WTC11 (cell line): ENCODE results near the gene RSBN1L. TPM values are rescaled to one million over a fixed set of nuclear protein-coding genes. Genes with fewer than 3 reads are reported as not detected.
A peak's percentile ranks its signal among the peaks of the same experiment; 100 is the strongest.

Source experiments
- ATAC-seq: fragments of 200-7000 bp; cut with Tn5 transposase; 2 replicates; pipeline ENCODE4 v1.10.0; 2021; ENCODE audit warnings: mild to moderate bottlenecking, moderate library complexity
- CTCF ChIA-PET: fragments of 300-600 bp; sonication (Branson Sonifier 250); formaldehyde crosslinking; loops from one replicate; lab custom pipeline; 2021; ENCODE audit warnings: antibody characterized with exemption; lab: Charles Lee
- POLR2A ChIA-PET: fragments of 350-600 bp; sonication (Branson Sonifier 250); formaldehyde crosslinking; loops from one replicate; lab custom pipeline; 2021; ENCODE audit warnings: antibody characterized with exemption; lab: Charles Lee
- DNase-seq: peaks from one replicate; pipeline ENCODE4 v3.0.0; 2021; ENCODE audit warnings: low spot score
- H3K27ac Mint-ChIP-seq: 2 replicates; pipeline ENCODE4 v1.8.0; 2021; ENCODE audit warnings: mixed read lengths
- H3K27me3 Mint-ChIP-seq: 2 replicates; pipeline ENCODE4 v1.8.0; 2021; ENCODE audit warnings: low read depth, mild to moderate bottlenecking, moderate library complexity, mixed read lengths
- H3K36me3 Mint-ChIP-seq: 2 replicates; pipeline ENCODE4 v1.8.0; 2021; ENCODE audit warnings: mixed read lengths
- H3K4me1 Mint-ChIP-seq: 2 replicates; pipeline ENCODE4 v1.8.0; 2022; ENCODE audit warnings: mixed read lengths
- H3K4me3 Mint-ChIP-seq: 2 replicates; pipeline ENCODE4 v1.8.0; 2021; ENCODE audit warnings: mild to moderate bottlenecking, moderate library complexity, mixed read lengths
- H3K9me3 Mint-ChIP-seq: 2 replicates; pipeline ENCODE4 v1.8.0; 2021; ENCODE audit warnings: mixed read lengths
- CDX4 ChIP-seq: fragments of 250-450 bp; sonication (Bioruptor Pico); IDR thresholded peaks from 2 replicates; pipeline ENCODE4 v1.9.0; 2021; ENCODE audit warnings: moderate library complexity, mild to moderate bottlenecking, inconsistent platforms, borderline replicate concordance
- E2F5 ChIP-seq: sonication (generic); formaldehyde crosslinking; IDR thresholded peaks from 2 replicates; pipeline ENCODE4 v1.8.1; 2022; ENCODE audit warnings: mild to moderate bottlenecking, moderate library complexity, missing genetic modification reagents
- ELF4 ChIP-seq: sonication (generic); formaldehyde crosslinking; IDR thresholded peaks from 2 replicates; pipeline ENCODE4 v1.8.1; 2022; ENCODE audit warnings: low read depth, mild to moderate bottlenecking, moderate library complexity, missing genetic modification reagents
- ERG ChIP-seq: fragments of 250-450 bp; sonication (Bioruptor Pico); IDR thresholded peaks from 2 replicates; pipeline ENCODE4 v1.8.0; 2021; ENCODE audit warnings: mild to moderate bottlenecking
- ETV6 ChIP-seq: sonication (generic); formaldehyde crosslinking; IDR thresholded peaks from 2 replicates; pipeline ENCODE4 v1.8.1; 2022; ENCODE audit warnings: mild to moderate bottlenecking, missing genetic modification reagents
- GRHL2 ChIP-seq: fragments of 250-450 bp; sonication (Bioruptor Pico); IDR thresholded peaks from 2 replicates; pipeline ENCODE4 v1.8.0; 2022; ENCODE audit warnings: mild to moderate bottlenecking, moderate library complexity; ENCODE audit not compliant: insufficient replicate concordance, severe bottlenecking
- HMGXB4 ChIP-seq: sonication (generic); formaldehyde crosslinking; IDR thresholded peaks from 2 replicates; pipeline ENCODE4 v1.8.1; 2023; ENCODE audit warnings: mild to moderate bottlenecking, moderate library complexity, missing genetic modification reagents
- IRF1 ChIP-seq: sonication (generic); formaldehyde crosslinking; IDR thresholded peaks from 2 replicates; pipeline ENCODE4 v1.8.0; 2023; ENCODE audit warnings: missing genetic modification reagents
- IRF2 ChIP-seq: sonication (generic); formaldehyde crosslinking; IDR thresholded peaks from 2 replicates; pipeline ENCODE4 v1.8.0; 2022; ENCODE audit warnings: low read depth, missing genetic modification reagents, borderline replicate concordance
- JUN ChIP-seq: sonication (generic); formaldehyde crosslinking; IDR thresholded peaks from 2 replicates; pipeline ENCODE4 v1.8.0; 2023; ENCODE audit warnings: mild to moderate bottlenecking, missing genetic modification reagents
- NFATC4 ChIP-seq: fragments of 250-450 bp; sonication (Bioruptor Pico); IDR thresholded peaks from 2 replicates; pipeline ENCODE4 v1.9.0; 2021; ENCODE audit warnings: mild to moderate bottlenecking
- NFYB ChIP-seq: sonication (generic); formaldehyde crosslinking; conservative IDR thresholded peaks from 2 replicates; pipeline ENCODE4 v1.8.0; 2022; ENCODE audit warnings: low read depth, missing genetic modification reagents
- NR1H2 ChIP-seq: sonication (generic); formaldehyde crosslinking; IDR thresholded peaks from 2 replicates; pipeline ENCODE4 v1.9.0; 2021; ENCODE audit warnings: mild to moderate bottlenecking, moderate library complexity, missing genetic modification reagents
- RORB ChIP-seq: fragments of 250-450 bp; sonication (Bioruptor Pico); IDR thresholded peaks from 2 replicates; pipeline ENCODE4 v1.9.0; 2021; ENCODE audit warnings: mild to moderate bottlenecking
- SMAD3 ChIP-seq: sonication (generic); formaldehyde crosslinking; IDR thresholded peaks from 2 replicates; pipeline ENCODE4 v1.8.0; 2022; ENCODE audit warnings: missing genetic modification reagents, mild to moderate bottlenecking, borderline replicate concordance
- SMAD4 ChIP-seq: sonication (generic); formaldehyde crosslinking; IDR thresholded peaks from 2 replicates; pipeline ENCODE4 v1.8.0; 2022; ENCODE audit warnings: mild to moderate bottlenecking, missing genetic modification reagents
- ZNF416 ChIP-seq: fragments of 250-450 bp; sonication (Bioruptor Pico); IDR thresholded peaks from 2 replicates; pipeline ENCODE4 v1.9.0; 2021; ENCODE audit warnings: mild to moderate bottlenecking, inconsistent platforms
- ZNF423 ChIP-seq: fragments of 250-450 bp; sonication (Bioruptor Pico); IDR thresholded peaks from 2 replicates; pipeline ENCODE4 v2.1.2; 2022; ENCODE audit warnings: mild to moderate bottlenecking, moderate library complexity
- total RNA-seq: library from RNA; stranded (reverse); gene quantifications from 3 replicates; pipeline ENCODE4 v1.2.3, GENCODE V29; 2021
- TF ChIP-seq, protein P1 (sequence below): sonication (generic); formaldehyde crosslinking; IDR thresholded peaks from 2 replicates; pipeline ENCODE4 v1.8.1; 2022; ENCODE audit warnings: missing genetic modification reagents, borderline replicate concordance
- TF ChIP-seq, protein P2 (sequence below): sonication (generic); formaldehyde crosslinking; IDR thresholded peaks from 2 replicates; pipeline ENCODE4 v1.8.0; 2022; ENCODE audit warnings: missing genetic modification reagents

RSBN1L gene
- total RNA-seq, 1 experiment from 2014 or later = 16.8 TPM

- peaks cover 7% of the 10 kb centered on the region; the same call in 1 of the 2 replicates for H3K36me3 Mint-ChIP-seq
- no peak for TF ChIP-seq NR1H2
- no peak for TF ChIP-seq SMAD4 (CRISPR knock-in tag)
- TF ChIP-seq ELF4 = no peak
- no peak for TF ChIP-seq ETV6 (CRISPR knock-in tag)
- no peak for TF ChIP-seq IRF2 (CRISPR knock-in tag)
- no peak for TF ChIP-seq RORB (CRISPR knock-in tag)
- no peak for TF ChIP-seq IRF1 (CRISPR knock-in tag)
- TF ChIP-seq SMAD3 = no peak
- TF ChIP-seq ZNF416 (CRISPR knock-in tag) = no peak
- no peak for TF ChIP-seq E2F5 (CRISPR knock-in tag)
- no peak for TF ChIP-seq ERG (CRISPR knock-in tag)
- TF ChIP-seq CDX4 (CRISPR knock-in tag) = no peak
- TF ChIP-seq, protein P1, sequence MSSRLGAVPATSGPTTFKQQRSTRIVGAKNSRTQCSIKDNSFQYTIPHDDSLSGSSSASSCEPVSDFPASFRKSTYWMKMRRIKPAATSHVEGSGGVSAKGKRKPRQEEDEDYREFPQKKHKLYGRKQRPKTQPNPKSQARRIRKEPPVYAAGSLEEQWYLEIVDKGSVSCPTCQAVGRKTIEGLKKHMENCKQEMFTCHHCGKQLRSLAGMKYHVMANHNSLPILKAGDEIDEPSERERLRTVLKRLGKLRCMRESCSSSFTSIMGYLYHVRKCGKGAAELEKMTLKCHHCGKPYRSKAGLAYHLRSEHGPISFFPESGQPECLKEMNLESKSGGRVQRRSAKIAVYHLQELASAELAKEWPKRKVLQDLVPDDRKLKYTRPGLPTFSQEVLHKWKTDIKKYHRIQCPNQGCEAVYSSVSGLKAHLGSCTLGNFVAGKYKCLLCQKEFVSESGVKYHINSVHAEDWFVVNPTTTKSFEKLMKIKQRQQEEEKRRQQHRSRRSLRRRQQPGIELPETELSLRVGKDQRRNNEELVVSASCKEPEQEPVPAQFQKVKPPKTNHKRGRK = no peak
- TF ChIP-seq NFATC4 (CRISPR knock-in tag) = no peak
- TF ChIP-seq ZNF423 = no peak
- no peak for TF ChIP-seq JUN
- no peak for TF ChIP-seq NFYB
- TF ChIP-seq GRHL2 (CRISPR knock-in tag) = no peak
- TF ChIP-seq, protein P2, sequence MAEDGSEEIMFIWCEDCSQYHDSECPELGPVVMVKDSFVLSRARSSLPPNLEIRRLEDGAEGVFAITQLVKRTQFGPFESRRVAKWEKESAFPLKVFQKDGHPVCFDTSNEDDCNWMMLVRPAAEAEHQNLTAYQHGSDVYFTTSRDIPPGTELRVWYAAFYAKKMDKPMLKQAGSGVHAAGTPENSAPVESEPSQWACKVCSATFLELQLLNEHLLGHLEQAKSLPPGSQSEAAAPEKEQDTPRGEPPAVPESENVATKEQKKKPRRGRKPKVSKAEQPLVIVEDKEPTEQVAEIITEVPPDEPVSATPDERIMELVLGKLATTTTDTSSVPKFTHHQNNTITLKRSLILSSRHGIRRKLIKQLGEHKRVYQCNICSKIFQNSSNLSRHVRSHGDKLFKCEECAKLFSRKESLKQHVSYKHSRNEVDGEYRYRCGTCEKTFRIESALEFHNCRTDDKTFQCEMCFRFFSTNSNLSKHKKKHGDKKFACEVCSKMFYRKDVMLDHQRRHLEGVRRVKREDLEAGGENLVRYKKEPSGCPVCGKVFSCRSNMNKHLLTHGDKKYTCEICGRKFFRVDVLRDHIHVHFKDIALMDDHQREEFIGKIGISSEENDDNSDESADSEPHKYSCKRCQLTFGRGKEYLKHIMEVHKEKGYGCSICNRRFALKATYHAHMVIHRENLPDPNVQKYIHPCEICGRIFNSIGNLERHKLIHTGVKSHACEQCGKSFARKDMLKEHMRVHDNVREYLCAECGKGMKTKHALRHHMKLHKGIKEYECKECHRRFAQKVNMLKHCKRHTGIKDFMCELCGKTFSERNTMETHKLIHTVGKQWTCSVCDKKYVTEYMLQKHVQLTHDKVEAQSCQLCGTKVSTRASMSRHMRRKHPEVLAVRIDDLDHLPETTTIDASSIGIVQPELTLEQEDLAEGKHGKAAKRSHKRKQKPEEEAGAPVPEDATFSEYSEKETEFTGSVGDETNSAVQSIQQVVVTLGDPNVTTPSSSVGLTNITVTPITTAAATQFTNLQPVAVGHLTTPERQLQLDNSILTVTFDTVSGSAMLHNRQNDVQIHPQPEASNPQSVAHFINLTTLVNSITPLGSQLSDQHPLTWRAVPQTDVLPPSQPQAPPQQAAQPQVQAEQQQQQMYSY = no peak
- TF ChIP-seq HMGXB4 = no peak
- H3K27me3 Mint-ChIP-seq = no peaks in the 10 kb centered on the region
- no peaks in the 10 kb centered on the region for H3K9me3 Mint-ChIP-seq
- peak overlapping the region; percentile 99 for H3K4me3 Mint-ChIP-seq
- ATAC-seq = no peak
- H3K27ac Mint-ChIP-seq = no peak overlapping the region
- H3K4me1 Mint-ChIP-seq = peaks cover 44% of the 10 kb centered on the region
- CTCF ChIA-PET = interaction anchor here (0.7 kb wide), 1 partner anchor 9 kb away, joined by 3 read pairs; no protein-coding TSS in a partner anchor
- POLR2A ChIA-PET = interaction anchor here (0.5 kb wide), 1 partner anchor 27 kb away, joined by 5 read pairs; no protein-coding TSS in a partner anchor
- DNase-seq = no peak
Observed at GRCh38 chr7:77796109-77796508, 99.8 kb downstream of the RSBN1L start.
